Pancreas (tissue), 10 donors: ENCODE data around the gene TRIAP1. TPM values are rescaled to one million over a fixed set of nuclear protein-coding genes. Genes with fewer than 3 reads are reported as not detected.
A peak's percentile ranks its signal among the peaks of the same experiment; 100 is the strongest.

ENCODE experiments used
- ATAC-seq, 4 donors: fragments of 200-7000 bp; cut with Tn5 transposase; one replicate each; pipeline versions ENCODE4 v1.8.0 to v1.9.1; 2020; ENCODE audit warnings: mild to moderate bottlenecking in 4 of 4, moderate library complexity in 4 of 4
- DNase-seq, 6 donors: peaks; one replicate each; pipeline ENCODE4 v3.0.0-alpha.2; 2020
- FAIRE-seq: peaks from 2 replicates; lab custom pipeline; 2012; peaks lifted over from hg19 to GRCh38; lab: Jason Lieb, UNC
- H3K27ac ChIP-seq, 4 donors: fragments of 200-600 bp; sonication (generic); 1 replicate in 3 of 4; 2 replicates in 1 of 4; pipeline versions ENCODE4 v1.5.0 to v1.8.0; 2020
- H3K27me3 ChIP-seq, 4 donors: fragments of 200-600 bp; one replicate each; pipeline ENCODE4 v1.8.0; 2021
- H3K36me3 ChIP-seq, 3 donors: fragments of 200-600 bp; sonication (generic) in 1 of 3; one replicate each; pipeline versions ENCODE4 v1.5.0 to v1.8.0; 2020 to 2021
- H3K4me1 ChIP-seq, 3 donors: fragments of 200-600 bp; one replicate each; pipeline ENCODE4 v1.8.0; 2021
- H3K4me3 ChIP-seq, 4 donors: fragments of 200-600 bp; sonication (generic) in 2 of 4; one replicate each; pipeline versions ENCODE4 v1.5.0 to v1.8.0; 2020 to 2021
- H3K9me3 ChIP-seq, 4 donors: fragments of 200-600 bp; one replicate each; pipeline ENCODE4 v1.8.0; 2021
- WGBS, 2 donors: extraction: QIAGEN DNeasy Blood & Tissue Kit; methylation state at CpG; one replicate each; pipeline ENCODE4 v1.1.7; 2013; 5-methylcytosine and 5-hydroxymethylcytosine counted together
- intact Hi-C, 3 donors: fragments of 100-400 bp; cut with DNase I; formaldehyde crosslinking; loops; one replicate each; pipeline versions ENCODE4 v1.11.1 to v1.14.2; 2022
- polyA plus RNA-seq, 2 donors: library from polyadenylated mRNA; stranded (reverse); fragments of 200-250 nt; gene quantifications; one replicate each; pipeline ENCODE4 v1.2.3, GENCODE V29; 2013
- total RNA-seq, 6 donors: library from RNA; stranded (reverse); fragmentation: NEBNext Ultra II Directional in 4 of 6; extraction: Animal tissue kit (Norgen Biotek cat#: 25700) in 4 of 6; gene quantifications; one replicate each; pipeline versions ENCODE4 v1.2.1 to v1.2.4, GENCODE V29; 2021 to 2023
- TF ChIP-seq, protein P1 (sequence below), 4 donors: fragments of 200-600 bp; sonication (generic) in 3 of 4; IDR thresholded peaks; one replicate each; pipeline versions ENCODE4 v1.5.0 to v1.8.0; 2021; ENCODE audit warnings: antibody characterized with exemption in 4 of 4
- donor health status: healthy with polysubstance abuse.
- donor health status: DM: no; HTN: no; CAD: no; lungs with moderate emphysema.
- donor health status: DM: no; HTN: no; CAD: no.
- donor health status: control.
- donor health status: control.
- donor health status: Bipolar disorder and iron deficiency.
- donor health status: DM: yes; HTN: yes; CAD: no.
- donor health status: DM: no; HTN: no; CAD: no.
- donor health status: DM: no; HTN: no; CAD: no.
- donor health status: DM: yes; HTN: yes; CAD: no.

The TRIAP1 gene
- total and polyA plus RNA-seq, 8 donors = 13.9 to 25.8 (median 16.3) TPM

DNA sequence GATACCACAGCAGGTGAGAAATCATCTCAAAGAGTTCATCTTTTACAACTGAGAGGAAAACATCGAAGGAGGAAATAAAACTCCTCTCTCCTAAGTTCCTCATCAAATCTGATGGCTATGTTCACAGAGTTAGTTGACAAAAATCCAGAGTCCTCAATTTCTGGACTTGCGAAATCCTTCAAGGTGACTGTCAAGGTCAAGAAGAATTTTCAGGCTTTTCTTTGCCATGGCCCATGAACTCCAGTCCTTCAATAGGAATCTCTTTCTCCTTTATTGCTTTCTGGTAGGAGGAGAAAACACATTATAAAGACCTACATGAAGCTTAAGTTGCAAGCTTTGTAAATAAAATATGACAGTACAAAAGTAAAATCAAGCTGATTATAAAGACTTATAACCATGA, 1.5 kb downstream of the TRIAP1 start:
- no peak for ATAC-seq
- 43 to 49% methylated on average over 2 of the region's 2 CpGs for WGBS, 2 donors
- TF ChIP-seq, protein P1, sequence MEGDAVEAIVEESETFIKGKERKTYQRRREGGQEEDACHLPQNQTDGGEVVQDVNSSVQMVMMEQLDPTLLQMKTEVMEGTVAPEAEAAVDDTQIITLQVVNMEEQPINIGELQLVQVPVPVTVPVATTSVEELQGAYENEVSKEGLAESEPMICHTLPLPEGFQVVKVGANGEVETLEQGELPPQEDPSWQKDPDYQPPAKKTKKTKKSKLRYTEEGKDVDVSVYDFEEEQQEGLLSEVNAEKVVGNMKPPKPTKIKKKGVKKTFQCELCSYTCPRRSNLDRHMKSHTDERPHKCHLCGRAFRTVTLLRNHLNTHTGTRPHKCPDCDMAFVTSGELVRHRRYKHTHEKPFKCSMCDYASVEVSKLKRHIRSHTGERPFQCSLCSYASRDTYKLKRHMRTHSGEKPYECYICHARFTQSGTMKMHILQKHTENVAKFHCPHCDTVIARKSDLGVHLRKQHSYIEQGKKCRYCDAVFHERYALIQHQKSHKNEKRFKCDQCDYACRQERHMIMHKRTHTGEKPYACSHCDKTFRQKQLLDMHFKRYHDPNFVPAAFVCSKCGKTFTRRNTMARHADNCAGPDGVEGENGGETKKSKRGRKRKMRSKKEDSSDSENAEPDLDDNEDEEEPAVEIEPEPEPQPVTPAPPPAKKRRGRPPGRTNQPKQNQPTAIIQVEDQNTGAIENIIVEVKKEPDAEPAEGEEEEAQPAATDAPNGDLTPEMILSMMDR (IDR thresholded peaks at IDR 0.05) = no peak
- H3K27me3 ChIP-seq = no peaks in the 10 kb centered on the region
- no peak overlapping the region for H3K27ac ChIP-seq
- intact Hi-C loops = no loop called here
- no peak for FAIRE-seq
- H3K4me3 ChIP-seq = no peak overlapping the region
- H3K4me1 ChIP-seq = peaks cover 6 to 27% (median 11%) of the 10 kb centered on the region in 3 donors
- no peak for DNase-seq
- H3K9me3 ChIP-seq = no peaks in the 10 kb centered on the region
- peaks cover 0 to 37% (median 5%) of the 10 kb centered on the region in 3 donors for H3K36me3 ChIP-seq

DNA sequence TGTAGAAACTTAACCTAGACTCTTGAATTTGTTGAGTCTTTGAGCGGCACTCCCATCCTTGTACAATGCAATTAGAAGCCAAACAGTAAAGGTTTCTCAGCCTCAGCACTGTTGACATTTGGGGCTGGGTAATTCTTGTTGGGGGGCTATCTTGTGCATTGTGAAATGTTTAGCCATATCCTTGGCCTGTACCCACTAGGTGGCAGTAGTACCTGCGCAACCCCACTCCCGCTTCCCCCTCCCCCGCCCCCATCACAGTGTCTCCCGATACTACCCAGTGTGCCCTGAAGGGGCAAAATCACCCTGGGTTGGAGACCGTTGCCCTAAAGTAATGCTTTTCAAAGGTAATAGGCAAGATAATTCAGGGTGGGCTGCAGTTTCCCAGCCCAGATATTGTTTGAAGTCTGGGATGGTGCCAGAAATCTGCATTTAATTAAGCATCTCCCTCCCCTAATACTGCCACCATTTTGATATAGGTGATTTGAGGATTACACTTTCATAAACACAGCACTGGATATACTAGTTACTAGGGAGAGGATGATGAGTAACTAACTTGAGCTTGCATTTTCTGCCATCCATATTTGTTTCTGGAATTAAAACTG, 6.4 kb downstream of the TRIAP1 start:
- Histone ChIP-seq H3K9me3 (no peaks in the 10 kb centered on the region), H3K36me3 (peaks cover 0 to 33% (median 5%) of the 10 kb centered on the region in 3 donors), H3K4me3 (peak overlapping the region in 2 of 4 donors; percentile 50 to 82), H3K27me3 (no peaks in the 10 kb centered on the region), H3K4me1 (peaks cover 10 to 15% (median 13%) of the 10 kb centered on the region in 3 donors), H3K27ac (no peak overlapping the region)
- TF ChIP-seq, protein P1 (IDR thresholded peaks at IDR 0.05) = peak; percentile 40 to 59 (median 53)
- ATAC-seq (peak; percentile 40 to 69 (median 59)), DNase-seq (peak in 5 of 6 donors; percentile 57 to 64 (median 62)), FAIRE-seq (no peak)
- intact Hi-C loops = no loop called here
- 8 to 12% methylated on average over 6 of the region's 6 CpGs for WGBS, 2 donors

DNA sequence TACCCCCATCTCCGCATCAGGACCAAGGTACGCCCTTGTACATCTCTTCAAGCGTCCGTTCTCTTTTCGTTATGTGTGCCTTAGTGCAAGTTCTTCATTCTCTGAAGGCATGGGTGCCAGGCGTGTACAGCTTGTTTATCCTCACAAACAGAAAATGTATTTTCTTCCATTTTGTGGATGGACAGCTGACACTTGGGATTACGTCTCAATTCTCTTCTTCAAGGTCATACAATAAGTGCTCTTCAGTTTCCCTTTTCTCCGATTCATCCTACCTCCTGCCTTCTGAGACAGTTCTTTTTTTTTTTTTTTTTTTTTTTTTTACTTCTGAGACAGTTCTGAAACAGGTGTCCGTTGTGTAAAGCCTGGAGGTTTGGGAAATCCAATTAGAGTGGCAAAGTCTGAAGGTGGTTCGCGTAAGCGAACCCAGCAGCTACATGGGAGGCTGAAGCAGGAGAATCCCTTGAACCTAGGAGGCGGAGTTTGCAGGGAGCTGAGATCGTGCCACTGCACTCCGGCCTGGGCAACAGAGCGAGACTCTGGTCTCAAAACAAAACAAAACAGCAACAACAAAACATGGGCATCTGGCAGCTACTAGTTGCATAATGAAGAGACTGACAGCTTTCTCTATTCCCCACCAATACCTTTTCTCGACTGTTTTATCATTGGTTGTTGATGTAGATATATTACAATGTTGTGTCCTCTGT, 7.5 kb downstream of the TRIAP1 start:
- Histone ChIP-seq H3K36me3 (peaks cover 0 to 27% (median 5%) of the 10 kb centered on the region in 3 donors), H3K27me3 (no peaks in the 10 kb centered on the region), H3K4me3 (peak overlapping the region; percentile 42 to 90 (median 66)), H3K9me3 (no peaks in the 10 kb centered on the region), H3K27ac (peak overlapping the region; percentile 9 to 72 (median 58)), H3K4me1 (peaks cover 10 to 11% (median 10%) of the 10 kb centered on the region in 3 donors)
- TF ChIP-seq, protein P1 (IDR thresholded peaks at IDR 0.05) = no peak
- whole genome bisulfite sequencing, 2 donors = 17 to 19% methylated on average over 17 of the region's 17 CpGs
- intact Hi-C loops = no loop called here
- FAIRE-seq (no peak), DNase-seq (no peak), ATAC-seq (peak in 3 of 4 donors; percentile 6 to 16 (median 11))

DNA sequence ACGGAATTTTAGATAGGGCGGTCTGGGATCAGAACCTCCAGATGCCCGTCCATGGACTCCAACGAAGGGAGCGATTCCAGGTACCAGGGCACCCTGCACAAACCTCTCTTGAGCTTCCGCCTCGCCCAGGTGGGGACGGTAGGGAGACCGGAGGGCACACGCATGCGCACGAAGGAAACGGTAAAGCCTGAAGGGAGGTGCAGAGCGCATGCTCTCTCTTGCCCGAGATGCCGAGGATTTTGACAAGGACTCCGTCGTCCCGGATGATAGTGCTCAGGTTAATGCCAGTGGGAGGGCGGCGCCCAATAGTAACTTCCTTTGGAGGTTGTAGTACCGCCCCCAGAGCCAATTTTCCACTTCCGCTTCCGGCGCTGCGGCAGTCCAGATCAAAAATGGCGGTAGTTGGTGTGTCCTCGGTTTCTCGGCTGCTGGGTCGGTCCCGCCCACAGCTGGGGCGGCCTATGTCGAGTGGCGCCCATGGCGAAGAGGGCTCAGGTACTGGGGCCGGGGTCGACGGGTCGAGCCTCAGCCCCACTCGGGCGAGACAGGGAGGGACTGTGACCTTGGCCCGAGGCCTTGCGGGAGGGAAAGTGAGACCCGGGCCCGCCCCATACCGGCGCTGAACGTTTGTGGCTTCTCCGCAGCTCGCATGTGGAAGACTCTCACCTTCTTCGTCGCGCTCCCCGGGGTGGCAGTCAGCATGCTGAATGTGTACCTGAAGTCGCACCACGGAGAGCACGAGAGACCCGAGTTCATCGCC, 8.3 kb downstream of the TRIAP1 start, which contains the start of gene COX6A1:
COX6A1 (plus strand) TSS at position 379 of the 760 bp plus-strand sequence; CDS start at position 393, 14 bp downstream.
- FAIRE-seq = no peak
- TF ChIP-seq, protein P1 (IDR thresholded peaks at IDR 0.05) = no peak
- WGBS, 2 donors = 1% methylated on average over 50 to 59 of the region's 59 CpGs
- Histone ChIP-seq H3K4me1 (peaks cover 10 to 11% (median 10%) of the 10 kb centered on the region in 3 donors), H3K27ac (peak within 1 kb of the TSS; percentile 9 to 72 (median 58)), H3K36me3 (peaks cover 0 to 20% (median 5%) of the 10 kb centered on the region in 3 donors), H3K4me3 (peak within 1 kb of the TSS; percentile 42 to 90 (median 66)), H3K27me3 (no peaks in the 10 kb centered on the region), H3K9me3 (no peaks in the 10 kb centered on the region)
- intact Hi-C loops = no loop called here
- DNase-seq = peak; percentile 88 to 98 (median 96)
- peak; percentile 95 to 99 (median 96) for ATAC-seq
